ENCODE measurements around the gene IVL.

IVL gene

DNA sequence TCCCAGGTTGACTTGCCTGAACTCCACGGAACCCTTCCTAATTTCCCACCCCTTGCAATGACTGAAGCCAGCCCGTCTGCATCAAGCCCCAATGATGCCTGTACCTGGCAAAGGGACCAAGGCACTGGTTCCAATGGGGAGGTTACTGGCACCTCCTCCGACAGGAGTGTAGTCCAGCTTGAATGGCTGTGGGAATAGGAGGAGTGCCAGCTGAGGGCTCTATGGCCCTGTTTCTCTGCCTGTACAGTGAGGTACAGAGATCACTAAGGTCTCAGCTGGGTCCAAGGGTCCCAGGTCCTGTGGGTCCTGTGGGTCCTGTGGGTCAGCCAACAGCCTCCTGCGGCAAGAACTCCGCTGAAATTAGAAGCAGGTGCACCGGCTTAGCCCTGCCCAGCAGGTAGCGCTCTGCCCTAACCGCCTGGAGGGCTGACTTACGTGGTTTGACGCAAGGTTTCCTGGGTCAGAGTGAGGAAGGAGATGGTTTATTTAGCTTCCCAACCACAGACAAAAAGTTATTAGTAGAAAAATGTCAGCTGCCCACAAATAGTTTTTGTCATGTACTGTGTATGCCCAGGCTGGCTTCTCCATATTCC lies 52.2 kb downstream of the IVL start:
- TF ChIP-seq, protein P1, sequence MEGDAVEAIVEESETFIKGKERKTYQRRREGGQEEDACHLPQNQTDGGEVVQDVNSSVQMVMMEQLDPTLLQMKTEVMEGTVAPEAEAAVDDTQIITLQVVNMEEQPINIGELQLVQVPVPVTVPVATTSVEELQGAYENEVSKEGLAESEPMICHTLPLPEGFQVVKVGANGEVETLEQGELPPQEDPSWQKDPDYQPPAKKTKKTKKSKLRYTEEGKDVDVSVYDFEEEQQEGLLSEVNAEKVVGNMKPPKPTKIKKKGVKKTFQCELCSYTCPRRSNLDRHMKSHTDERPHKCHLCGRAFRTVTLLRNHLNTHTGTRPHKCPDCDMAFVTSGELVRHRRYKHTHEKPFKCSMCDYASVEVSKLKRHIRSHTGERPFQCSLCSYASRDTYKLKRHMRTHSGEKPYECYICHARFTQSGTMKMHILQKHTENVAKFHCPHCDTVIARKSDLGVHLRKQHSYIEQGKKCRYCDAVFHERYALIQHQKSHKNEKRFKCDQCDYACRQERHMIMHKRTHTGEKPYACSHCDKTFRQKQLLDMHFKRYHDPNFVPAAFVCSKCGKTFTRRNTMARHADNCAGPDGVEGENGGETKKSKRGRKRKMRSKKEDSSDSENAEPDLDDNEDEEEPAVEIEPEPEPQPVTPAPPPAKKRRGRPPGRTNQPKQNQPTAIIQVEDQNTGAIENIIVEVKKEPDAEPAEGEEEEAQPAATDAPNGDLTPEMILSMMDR (IDR thresholded peaks at IDR 0.05; ENCODE audit: insufficient read depth, low read length, missing control alignments) = no peak
- CTCF ChIA-PET = no interaction called here
- no peak for DNase-seq (ENCODE audit: low read depth, low spot score)
- no peak overlapping the region for H3K4me3 ChIP-seq (ENCODE audit: low read depth, low read length)
- POLR2A ChIA-PET = no interaction called here

Data from AG04449 (cell line).